GM12878 (cell line): ENCODE measurements around the gene TMEM132D. TPM values are rescaled to one million over a fixed set of nuclear protein-coding genes. Genes with fewer than 3 reads are reported as not detected.

Experiments
- ATAC-seq: fragments of 200-7000 bp; cut with Tn5 transposase; 3 replicates; pipeline ENCODE4 v1.9.1; 2020; ENCODE audit warnings: mild to moderate bottlenecking, moderate library complexity
- BruUV-seq: library from RNA; stranded (reverse); fragments of 400-500 nt; replicated peaks from 2 replicates; lab custom pipeline; 2021; lab: Mats Ljungman, UMichigan
- CTCF ChIA-PET: fragments of 300-600 bp; sonication (Branson Sonifier 250); formaldehyde crosslinking; extraction: SDS; loops from one replicate; lab custom pipeline; 2021; ENCODE audit warnings: inconsistent platforms; lab: Yijun Ruan, JAX
- POLR2A ChIA-PET: fragments of 350-600 bp; formaldehyde crosslinking; extraction: SDS; loops from one replicate; lab custom pipeline; 2021; ENCODE audit warnings: inconsistent platforms; lab: Charles Lee
- RAD21 ChIA-PET: fragments of 300-600 bp; sonication (Branson Sonifier 250); formaldehyde crosslinking; loops from one replicate; lab custom pipeline; 2023; ENCODE audit warnings: antibody characterized with exemption; ENCODE audit not compliant: unreplicated experiment; lab: Charles Lee
- SMC1A ChIA-PET: fragments of 300-600 bp; sonication (Branson Sonifier 250); formaldehyde crosslinking; loops from one replicate; lab custom pipeline; 2023; ENCODE audit not compliant: unreplicated experiment, uncharacterized antibody; lab: Charles Lee
- DNase-seq: peaks from one replicate; pipeline ENCODE4 v3.0.0-alpha.2; 2011; ENCODE audit warnings: low read depth, low spot score
- FAIRE-seq: peaks from 3 replicates; lab custom pipeline; 2011; peaks lifted over from hg19 to GRCh38; lab: Jason Lieb, UNC
- H2AFZ ChIP-seq: 2 replicates; pipeline ENCODE4 v1.6.0; 2011; ENCODE audit warnings: low read depth, low read length, control low read depth; ENCODE audit not compliant: control insufficient read depth
- H3K27ac ChIP-seq: 2 replicates; pipeline ENCODE4 v1.5.1; 2011; ENCODE audit warnings: control low read depth; ENCODE audit not compliant: control insufficient read depth, insufficient read depth
- H3K27me3 ChIP-seq, 2 experiments: replicated peaks in 1 of 2; 2 replicates each; pipeline versions ENCODE4 v1.6.0 to v1.6.1; 2011; ENCODE audit warnings: low read length in 1 of 2; ENCODE audit not compliant: control insufficient read depth in 2 of 2, insufficient read depth in 2 of 2
- H3K36me3 ChIP-seq, 2 experiments: 2 replicates each; pipeline ENCODE4 v1.5.1; 2011; ENCODE audit warnings: low read length in 1 of 2; ENCODE audit not compliant: control insufficient read depth in 2 of 2, insufficient read depth in 2 of 2
- H3K4me1 ChIP-seq: 2 replicates; pipeline ENCODE4 v1.6.1; 2011; ENCODE audit warnings: mild to moderate bottlenecking, low read length, moderate library complexity, mixed read lengths; ENCODE audit not compliant: control insufficient read depth, insufficient read depth
- H3K4me2 ChIP-seq: 2 replicates; pipeline ENCODE4 v1.6.0; 2011; ENCODE audit warnings: control low read depth; ENCODE audit not compliant: control insufficient read depth, insufficient read depth
- H3K4me3 ChIP-seq: fragments of 200-600 bp; sonication (generic); 2 replicates; pipeline ENCODE4 v1.5.1; 2016
- H3K79me2 ChIP-seq: 2 replicates; pipeline ENCODE4 v1.6.0; 2011; ENCODE audit warnings: low read length; ENCODE audit not compliant: control insufficient read depth, insufficient read depth
- H3K9ac ChIP-seq: 2 replicates; pipeline ENCODE4 v1.8.0; 2011; ENCODE audit warnings: low read length, control low read depth, mixed read lengths; ENCODE audit not compliant: control insufficient read depth, insufficient read depth
- H3K9me3 ChIP-seq: replicated peaks from 3 replicates; pipeline ENCODE4 v1.5.1; 2011; ENCODE audit warnings: mild to moderate bottlenecking, low read length; ENCODE audit not compliant: control insufficient read depth, insufficient read depth
- H4K20me1 ChIP-seq: 2 replicates; pipeline ENCODE4 v1.6.0; 2011; ENCODE audit not compliant: control insufficient read depth, insufficient read depth
- ATF7 ChIP-seq: fragments of 450-650 bp; IDR thresholded peaks from 2 replicates; pipeline ENCODE4 v1.6.1; 2016; ENCODE audit warnings: low read depth, mild to moderate bottlenecking
- BCLAF1 ChIP-seq: fragments of 450-650 bp; IDR thresholded peaks from 2 replicates; pipeline ENCODE4 v1.6.1; 2017; ENCODE audit warnings: antibody characterized with exemption, mild to moderate bottlenecking, moderate library complexity
- CEBPB ChIP-seq, 2 experiments: fragments of 150-350 bp in 1 of 2; IDR thresholded peaks; 2 replicates each; pipeline ENCODE4 v1.6.1; 2012 to 2014; ENCODE audit warnings: low read depth in 2 of 2, low read length in 2 of 2, borderline replicate concordance in 1 of 2, inconsistent platforms in 1 of 2
- EP300 ChIP-seq, 2 experiments: fragments of 150-350 bp in 1 of 2; IDR thresholded peaks; 2 replicates each; pipeline ENCODE4 v1.6.1; 2011 to 2012; ENCODE audit warnings: low read depth in 2 of 2, low read length in 2 of 2, borderline replicate concordance in 1 of 2, improper control_type of control experiment in 1 of 2, inconsistent platforms in 1 of 2; ENCODE audit not compliant: control insufficient read depth in 1 of 2
- HSF1 ChIP-seq: fragments of 150-350 bp; IDR thresholded peaks from 2 replicates; pipeline ENCODE4 v1.6.1; 2014; ENCODE audit warnings: mild to moderate bottlenecking, low read depth, low read length
- KDM1A ChIP-seq: fragments of 200-600 bp; sonication (generic); IDR thresholded peaks from 2 replicates; pipeline ENCODE4 v1.6.1; 2016; ENCODE audit warnings: borderline replicate concordance
- NFYA ChIP-seq: IDR thresholded peaks from 2 replicates; pipeline ENCODE4 v1.6.1; 2011; ENCODE audit warnings: low read depth, mild to moderate bottlenecking, low read length, improper control_type of control experiment, borderline replicate concordance
- PBX3 ChIP-seq: IDR thresholded peaks from 2 replicates; pipeline ENCODE4 v1.6.1; 2011; ENCODE audit warnings: mild to moderate bottlenecking, low read depth, low read length, moderate library complexity; ENCODE audit not compliant: insufficient replicate concordance
- RB1 ChIP-seq: fragments of 450-650 bp; formaldehyde crosslinking; IDR thresholded peaks from 2 replicates; pipeline ENCODE4 v1.6.1; 2017; ENCODE audit warnings: mild to moderate bottlenecking, borderline replicate concordance
- RELB ChIP-seq: fragments of 450-650 bp; IDR thresholded peaks from 2 replicates; pipeline ENCODE4 v1.6.1; 2017; ENCODE audit warnings: low read depth, mild to moderate bottlenecking, moderate library complexity
- RFX5 ChIP-seq: IDR thresholded peaks from 2 replicates; pipeline ENCODE4 v1.6.1; 2011; ENCODE audit warnings: low read depth, low read length, improper control_type of control experiment
- SMAD5 ChIP-seq: IDR thresholded peaks from 2 replicates; pipeline ENCODE4 v1.6.1; 2016; ENCODE audit warnings: antibody characterized with exemption, low read depth
- SREBF1 ChIP-seq: IDR thresholded peaks from 2 replicates; pipeline ENCODE4 v1.6.1; 2012; ENCODE audit warnings: mild to moderate bottlenecking, low read length
- STAT1 ChIP-seq: fragments of 450-650 bp; conservative IDR thresholded peaks from 2 replicates; pipeline ENCODE4 v1.6.1; 2014; ENCODE audit warnings: antibody characterized with exemption, mild to moderate bottlenecking
- ZNF217 ChIP-seq: fragments of 450-650 bp; IDR thresholded peaks from 2 replicates; pipeline ENCODE4 v1.6.1; 2017; ENCODE audit warnings: antibody characterized with exemption, mild to moderate bottlenecking
- WGBS: methylation state at CpG from one replicate; pipeline ENCODE4 v1.1.6; 2016; ENCODE audit warnings: low lambda C conversion rate; ENCODE audit not compliant: insufficient replicate concordance, insufficient coverage; ENCODE audit errors: missing lambda C conversion rate; 5-methylcytosine and 5-hydroxymethylcytosine counted together
- in situ Hi-C: fragments of 300-500 bp; cut with MboI; formaldehyde crosslinking; loops from 9 replicates; pipeline ENCODE4 v1.14.3; 2018; ENCODE audit warnings: mixed read lengths
- intact Hi-C: fragments of 100-400 bp; cut with micrococcal nuclease; formaldehyde crosslinking; loops from one replicate; pipeline ENCODE4 v1.14.2; 2022; ENCODE audit not compliant: unreplicated experiment
- polyA plus RNA-seq, 11 experiments: library from polyadenylated mRNA; depleted of rRNA in 4 of 11; unstranded in 6 of 11; stranded (reverse) in 5 of 11; fragments of >200 nt; fragmentation: Nextera tagmentation in 4 of 11; fragmentation: Illumina TruSeq in 1 of 11; extraction: Ambion mirVana in 4 of 11; extraction: Trizol in 1 of 11; gene quantifications; 1 replicate in 1 of 11; 2 replicates in 10 of 11; pipeline versions ENCODE4 v1.2.1 to v1.2.3, GENCODE V29; 2011 to 2016; ENCODE audit warnings: inconsistent platforms in 2 of 11, missing spikeins in 2 of 11, low read depth in 1 of 11
- total RNA-seq, 4 experiments: library from RNA; depleted of rRNA in 3 of 4; stranded (reverse); fragments of >200 nt in 3 of 4; fragmentation: Illumina TruSeq in 1 of 4; extraction: Trizol in 1 of 4; gene quantifications; 2 replicates each; pipeline versions ENCODE4 v1.2.1 to v1.2.3, GENCODE V29; 2013 to 2021

TMEM132D gene
- total and polyA plus RNA-seq, 10 of the 15 experiments (the other 5 are each of a cell fraction or from before 2014, with no cell fraction given), result under 0.01 to 0.12 (median 0.02) TPM; not detected in 3

GRCh38 chr12:129887101-129887500 is 16.7 kb downstream of the TMEM132D start (continued):
- TF ChIP-seq CEBPB (IDR thresholded peaks at IDR 0.05; ENCODE audit: borderline replicate concordance in 1 of 2, low read depth in 2 of 2, low read length in 2 of 2), result no peak
- no peak for TF ChIP-seq BCLAF1

- no TSS peak for BruUV-seq
- SMC1A ChIA-PET, result no interaction called here
- no peak overlapping the region for H3K27ac ChIP-seq
- FAIRE-seq, result no peak
- no peak overlapping the region for H3K4me2 ChIP-seq
- no peak overlapping the region for H3K4me3 ChIP-seq
- H3K36me3 ChIP-seq, result no peaks in the 10 kb centered on the region
- RAD21 ChIA-PET, result no interaction called here
- H3K4me1 ChIP-seq, result no peaks in the 10 kb centered on the region
- H3K9me3 ChIP-seq, result no peaks in the 10 kb centered on the region
- no peak overlapping the region for H3K9ac ChIP-seq
- no peaks in the 10 kb centered on the region for H4K20me1 ChIP-seq
- H2AFZ ChIP-seq, result no peak overlapping the region
- in situ Hi-C loops, result no loop called here
- H3K79me2 ChIP-seq, result no peaks in the 10 kb centered on the region
- CTCF ChIA-PET, result no interaction called here
- POLR2A ChIA-PET, result no interaction called here
- H3K27me3 ChIP-seq, result no peaks in the 10 kb centered on the region
- ATAC-seq, result no peak
- DNase-seq, result no peak
- WGBS, result 10% methylated on average over 5 of the region's 5 CpGs
- intact Hi-C loops, result no loop called here
- TF ChIP-seq SREBF1 (no peak), STAT1 (no peak), ZNF217 (no peak), RFX5 (no peak), PBX3 (no peak), KDM1A (no peak), RELB (no peak), RB1 (no peak), ATF7 (no peak), NFYA (no peak), HSF1 (no peak), SMAD5 (no peak), CEBPB (IDR thresholded peaks at IDR 0.05; ENCODE audit: borderline replicate concordance in 1 of 2, low read depth in 2 of 2, low read length in 2 of 2) (no peak), EP300 (IDR thresholded peaks at IDR 0.05; ENCODE audit: borderline replicate concordance in 1 of 2, control insufficient read depth in 1 of 2, low read depth in 2 of 2, low read length in 2 of 2) (no peak)
These were observed 17.3 kb downstream of the TMEM132D start for GRCh38 chr12:129886541-129886940.
